H9 (cell line): Measurements from ENCODE around the gene HSD11B1L. TPM values are rescaled to one million over a fixed set of nuclear protein-coding genes. Genes with fewer than 3 reads are reported as not detected.
"Not testable (repeated sequence)": the region's sequence is repeated elsewhere in the genome, so short reads cannot be mapped to it uniquely, and the experiment has no call there.

Source experiments
- DNase-seq: peaks from one replicate; pipeline ENCODE4 v3.0.0-alpha.2; 2017
- H2AFZ ChIP-seq: one replicate; pipeline ENCODE4 v1.6.1; 2013; ENCODE audit warnings: mild to moderate bottlenecking, low read length, control low read depth, moderate library complexity
- H2AK5ac ChIP-seq: 2 replicates; pipeline ENCODE4 v1.6.1; 2013; ENCODE audit warnings: low read length, control low read depth, mixed read lengths; ENCODE audit not compliant: insufficient read length
- H2BK120ac ChIP-seq: one replicate; pipeline ENCODE4 v1.6.1; 2013; ENCODE audit warnings: low read depth, mild to moderate bottlenecking, low read length, control low read depth, inconsistent platforms; ENCODE audit not compliant: poor library complexity, severe bottlenecking
- H2BK12ac ChIP-seq: 2 replicates; pipeline ENCODE4 v1.6.1; 2013; ENCODE audit warnings: low read length, control low read depth, mixed read lengths, low read depth; ENCODE audit not compliant: insufficient read length
- H2BK15ac ChIP-seq: 2 replicates; pipeline ENCODE4 v1.6.1; 2013; ENCODE audit warnings: low read depth, low read length, control low read depth
- H2BK20ac ChIP-seq: one replicate; pipeline ENCODE4 v1.6.1; 2013; ENCODE audit warnings: low read depth, mild to moderate bottlenecking, low read length, control low read depth, inconsistent platforms; ENCODE audit not compliant: poor library complexity, severe bottlenecking
- H2BK5ac ChIP-seq: 2 replicates; pipeline ENCODE4 v1.6.1; 2013; ENCODE audit warnings: low read length, control low read depth, mixed read lengths; ENCODE audit not compliant: insufficient read length
- H3K14ac ChIP-seq: 2 replicates; pipeline ENCODE4 v1.6.1; 2013; ENCODE audit warnings: low read length, control low read depth; ENCODE audit not compliant: insufficient read depth
- H3K18ac ChIP-seq: 2 replicates; pipeline ENCODE4 v1.6.1; 2013; ENCODE audit warnings: low read depth, mild to moderate bottlenecking, mixed read lengths, low read length, control low read depth; ENCODE audit not compliant: insufficient read length
- H3K23ac ChIP-seq: 2 replicates; pipeline ENCODE4 v1.6.1; 2013; ENCODE audit warnings: low read length, control low read depth, mixed read lengths, low read depth; ENCODE audit not compliant: insufficient read length
- H3K23me2 ChIP-seq: 2 replicates; pipeline ENCODE4 v1.6.1; 2013; ENCODE audit warnings: low read depth, mild to moderate bottlenecking, mixed read lengths, low read length, control low read depth; ENCODE audit not compliant: insufficient read length, poor library complexity, severe bottlenecking
- H3K27ac ChIP-seq: 2 replicates; pipeline ENCODE4 v1.5.1; 2013; ENCODE audit warnings: low read length, control low read depth, mixed read lengths, low read depth; ENCODE audit not compliant: insufficient read length
- H3K27me3 ChIP-seq: 2 replicates; pipeline ENCODE4 v1.6.1; 2013; ENCODE audit warnings: low read length, control low read depth, inconsistent platforms; ENCODE audit not compliant: insufficient read depth
- H3K4ac ChIP-seq: 2 replicates; pipeline ENCODE4 v1.6.1; 2013; ENCODE audit warnings: low read depth, mild to moderate bottlenecking, control low read depth, inconsistent platforms, low read length, moderate library complexity
- H3K4me1 ChIP-seq: 2 replicates; pipeline ENCODE4 v1.6.1; 2013; ENCODE audit warnings: low read length, control low read depth, inconsistent platforms; ENCODE audit not compliant: insufficient read depth
- H3K4me2 ChIP-seq: 2 replicates; pipeline ENCODE4 v1.6.1; 2013; ENCODE audit warnings: low read length, control low read depth, mixed read lengths; ENCODE audit not compliant: insufficient read length, insufficient read depth
- H3K56ac ChIP-seq: 2 replicates; pipeline ENCODE4 v1.6.1; 2013; ENCODE audit warnings: low read depth, mild to moderate bottlenecking, mixed read lengths, low read length, control low read depth; ENCODE audit not compliant: insufficient read length
- H3K79me1 ChIP-seq: 2 replicates; pipeline ENCODE4 v1.6.1; 2013; ENCODE audit warnings: low read depth, mild to moderate bottlenecking, moderate library complexity, low read length, control low read depth, inconsistent platforms; ENCODE audit not compliant: insufficient read depth, poor library complexity, severe bottlenecking
- H3K79me2 ChIP-seq: 2 replicates; pipeline ENCODE4 v1.6.1; 2013; ENCODE audit warnings: low read length, control low read depth, inconsistent platforms; ENCODE audit not compliant: insufficient read depth
- H3K9ac ChIP-seq: 2 replicates; pipeline ENCODE4 v1.6.1; 2013; ENCODE audit warnings: low read length, control low read depth, mixed read lengths; ENCODE audit not compliant: insufficient read length; ENCODE audit errors: extremely low read depth
- H3K9me3 ChIP-seq: one replicate; pipeline ENCODE4 v1.6.1; 2013; ENCODE audit warnings: low read depth, low read length, inconsistent platforms; ENCODE audit not compliant: control insufficient read depth
- H3T11ph ChIP-seq: one replicate; pipeline ENCODE4 v1.6.1; 2013; ENCODE audit warnings: mild to moderate bottlenecking, low read length, control low read depth, inconsistent platforms
- H4K20me1 ChIP-seq: one replicate; pipeline ENCODE4 v1.6.1; 2013; ENCODE audit not compliant: control insufficient read depth, insufficient read length, insufficient read depth
- H4K5ac ChIP-seq: 2 replicates; pipeline ENCODE4 v1.6.1; 2013; ENCODE audit warnings: low read depth, mild to moderate bottlenecking, mixed read lengths, low read length, control low read depth; ENCODE audit not compliant: insufficient read length
- H4K8ac ChIP-seq: replicated peaks from 2 replicates; pipeline ENCODE4 v1.6.1; 2013; ENCODE audit warnings: low read length, control low read depth, mixed read lengths, low read depth; ENCODE audit not compliant: insufficient read length
- H4K91ac ChIP-seq: 2 replicates; pipeline ENCODE4 v1.6.1; 2013; ENCODE audit warnings: low read depth, mild to moderate bottlenecking, moderate library complexity, mixed read lengths, low read length, control low read depth; ENCODE audit not compliant: insufficient read length
- H3K27ac Mint-ChIP-seq, 3 experiments: 2 replicates in 2 of 3; 3 replicates in 1 of 3; pipeline ENCODE4 v1.8.0; 2020 to 2021; ENCODE audit warnings: mixed read lengths in 3 of 3, mild to moderate bottlenecking in 1 of 3, moderate library complexity in 1 of 3
- H3K27me3 Mint-ChIP-seq: 2 replicates; pipeline ENCODE4 v1.8.0; 2021; ENCODE audit warnings: low read depth, mild to moderate bottlenecking, moderate library complexity, mixed read lengths
- H3K36me3 Mint-ChIP-seq, 3 experiments: 2 replicates in 2 of 3; 3 replicates in 1 of 3; pipeline ENCODE4 v1.8.0; 2020 to 2021; ENCODE audit warnings: low read depth in 3 of 3, mixed read lengths in 3 of 3; ENCODE audit not compliant: insufficient read depth in 1 of 3
- H3K4me1 Mint-ChIP-seq, 2 experiments: 2 replicates each; pipeline ENCODE4 v1.8.0; 2020; ENCODE audit warnings: mixed read lengths in 2 of 2
- H3K4me3 Mint-ChIP-seq, 2 experiments: 2 replicates in 1 of 2; 3 replicates in 1 of 2; pipeline ENCODE4 v1.8.0; 2020 to 2021; ENCODE audit warnings: mild to moderate bottlenecking in 2 of 2, mixed read lengths in 2 of 2, moderate library complexity in 1 of 2
- H3K9me3 Mint-ChIP-seq, 2 experiments: 2 replicates in 1 of 2; 3 replicates in 1 of 2; pipeline ENCODE4 v1.8.0; 2020; ENCODE audit warnings: mild to moderate bottlenecking in 2 of 2, mixed read lengths in 2 of 2, moderate library complexity in 1 of 2
- CTCF ChIP-seq: fragments of 200-600 bp; sonication (generic); conservative IDR thresholded peaks from 3 replicates; pipeline ENCODE4 v1.8.0; 2021; ENCODE audit warnings: antibody characterized with exemption, mild to moderate bottlenecking
- WGBS: extraction: QIAGEN DNeasy Blood & Tissue Kit; methylation state at CpG from one replicate; pipeline ENCODE4 v1.1.7; 2013; ENCODE audit warnings: missing lambda C conversion rate, low lambda C conversion rate, mixed read lengths; ENCODE audit not compliant: insufficient read length; ENCODE audit errors: extremely low coverage; 5-methylcytosine and 5-hydroxymethylcytosine counted together
- total RNA-seq: library from RNA; stranded (reverse); gene quantifications from 2 replicates; pipeline ENCODE4 v1.2.1, GENCODE V29; 2021

HSD11B1L gene
- total RNA-seq, 1 experiment from 2014 or later: 9.3 TPM

- Histone ChIP-seq H2AFZ (no peak overlapping the region), H3K18ac (no peak overlapping the region), H3T11ph (no peak overlapping the region), H4K5ac (no peak overlapping the region), H3K4ac (no peak overlapping the region), H3K23me2 (no peaks in the 10 kb centered on the region), H2BK15ac (no peak overlapping the region), H3K9ac (no peak overlapping the region), H3K27ac (no peak overlapping the region), H4K8ac (no peak overlapping the region), H3K56ac (no peak overlapping the region), H3K79me2 (no peaks in the 10 kb centered on the region), H2BK12ac (no peak overlapping the region), H3K4me2 (no peak overlapping the region), H3K23ac (no peak overlapping the region), H3K79me1 (no peaks in the 10 kb centered on the region), H3K9me3 (no peaks in the 10 kb centered on the region), H2AK5ac (no peak overlapping the region), H4K20me1 (no peaks in the 10 kb centered on the region), H3K27me3 (no peaks in the 10 kb centered on the region), H3K4me1 (no peaks in the 10 kb centered on the region), H2BK5ac (no peak overlapping the region), H2BK20ac (no peak overlapping the region), H4K91ac (no peak overlapping the region), H3K14ac (no peak overlapping the region), H2BK120ac (no peak overlapping the region)
- H3K27ac Mint-ChIP-seq: no peak overlapping the region
- no peaks in the 10 kb centered on the region; a peak in 1 of 7 replicates for H3K36me3 Mint-ChIP-seq
- TF ChIP-seq CTCF: no peak
- H3K27me3 Mint-ChIP-seq: peaks cover 14% of the 10 kb centered on the region
- H3K4me1 Mint-ChIP-seq: no peaks in the 10 kb centered on the region
- DNase-seq: no peak
- H3K9me3 Mint-ChIP-seq: peaks cover 0 to 8% of the 10 kb centered on the region in 2 experiments; a peak in 3 of 5 replicates
- no CpG with 5 or more reads among the region's 4 CpGs for WGBS
- no peak overlapping the region for H3K4me3 Mint-ChIP-seq
These were observed 46.7 kb downstream of the HSD11B1L start for GRCh38 chr19:5727453-5728050.

DNA sequence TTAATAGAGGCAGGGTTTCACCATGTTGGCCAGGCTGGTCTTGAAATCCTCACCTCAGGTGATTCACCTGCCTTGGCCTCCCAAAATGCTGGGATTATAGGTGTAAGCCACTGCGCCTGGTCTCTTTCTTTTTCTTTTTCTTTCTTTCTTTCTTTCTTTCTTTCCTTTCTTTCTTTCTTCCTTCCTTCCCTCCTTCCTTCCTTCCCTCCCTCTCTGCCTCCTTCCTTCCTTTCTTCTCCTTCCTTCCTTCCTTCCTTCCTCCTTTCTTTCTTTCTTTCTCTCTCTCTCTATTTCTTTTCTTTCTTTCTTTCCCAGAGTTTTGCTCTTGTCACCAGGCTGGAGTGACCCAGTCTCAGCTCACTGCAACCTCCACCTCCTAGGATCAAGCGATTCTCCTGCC lies 52.3 kb downstream of the HSD11B1L start:
- H3K4me3 Mint-ChIP-seq, H3T11ph ChIP-seq, H3K9me3 ChIP-seq, H3K27ac Mint-ChIP-seq, H3K56ac ChIP-seq, H4K91ac ChIP-seq, H4K8ac ChIP-seq, H2BK15ac ChIP-seq, H2AFZ ChIP-seq, H3K9ac ChIP-seq, H4K20me1 ChIP-seq, H3K4me1 Mint-ChIP-seq, H3K79me1 ChIP-seq, H3K18ac ChIP-seq, H3K14ac ChIP-seq, H3K23ac ChIP-seq, H2AK5ac ChIP-seq, H2BK5ac ChIP-seq, H3K4me2 ChIP-seq, H3K23me2 ChIP-seq, H3K4ac ChIP-seq, H3K79me2 ChIP-seq, H2BK12ac ChIP-seq, H3K27ac ChIP-seq, H3K9me3 Mint-ChIP-seq, H4K5ac ChIP-seq, H3K27me3 ChIP-seq, DNase-seq, H3K4me1 ChIP-seq, H2BK120ac ChIP-seq, H2BK20ac ChIP-seq, H3K36me3 Mint-ChIP-seq: not testable (repeated sequence)
- no CpG with 5 or more reads among the region's 2 CpGs for WGBS
- peaks cover 24% of the 10 kb centered on the region for H3K27me3 Mint-ChIP-seq
